Measurements from ENCODE around the gene SPPL3.

Gene SPPL3

DNA sequence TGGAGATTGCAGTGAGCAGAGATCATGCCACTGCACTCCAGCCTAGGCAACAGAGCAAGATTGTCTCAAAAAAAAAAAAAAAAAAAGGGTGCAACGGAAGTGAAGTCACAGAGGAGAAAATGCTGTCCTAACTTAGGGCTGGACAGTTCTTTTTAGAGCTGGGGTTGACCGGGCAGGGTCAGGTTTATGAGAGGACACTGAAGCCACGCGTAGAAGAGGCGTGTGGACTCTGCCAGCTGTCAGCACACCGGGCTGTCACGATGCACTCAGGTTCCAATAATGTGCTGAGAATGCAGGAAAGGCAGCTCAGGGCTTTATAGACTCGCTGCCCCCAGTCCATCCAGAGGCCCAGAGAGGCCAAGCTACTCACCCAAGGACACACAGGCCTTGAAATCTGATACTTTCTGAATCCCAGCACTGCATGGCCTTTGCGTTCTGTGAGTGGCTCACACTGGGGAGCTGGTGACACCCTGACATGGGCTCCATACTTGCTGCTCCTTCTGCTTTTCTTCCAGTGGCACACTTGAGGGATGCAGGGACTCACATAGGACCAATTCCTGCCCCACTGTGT, 28.9 kb upstream of the SPPL3 start:
- no peak for DNase-seq (ENCODE audit: insufficient read length, low spot score)
- no peak for FAIRE-seq
- TF ChIP-seq, protein P1, sequence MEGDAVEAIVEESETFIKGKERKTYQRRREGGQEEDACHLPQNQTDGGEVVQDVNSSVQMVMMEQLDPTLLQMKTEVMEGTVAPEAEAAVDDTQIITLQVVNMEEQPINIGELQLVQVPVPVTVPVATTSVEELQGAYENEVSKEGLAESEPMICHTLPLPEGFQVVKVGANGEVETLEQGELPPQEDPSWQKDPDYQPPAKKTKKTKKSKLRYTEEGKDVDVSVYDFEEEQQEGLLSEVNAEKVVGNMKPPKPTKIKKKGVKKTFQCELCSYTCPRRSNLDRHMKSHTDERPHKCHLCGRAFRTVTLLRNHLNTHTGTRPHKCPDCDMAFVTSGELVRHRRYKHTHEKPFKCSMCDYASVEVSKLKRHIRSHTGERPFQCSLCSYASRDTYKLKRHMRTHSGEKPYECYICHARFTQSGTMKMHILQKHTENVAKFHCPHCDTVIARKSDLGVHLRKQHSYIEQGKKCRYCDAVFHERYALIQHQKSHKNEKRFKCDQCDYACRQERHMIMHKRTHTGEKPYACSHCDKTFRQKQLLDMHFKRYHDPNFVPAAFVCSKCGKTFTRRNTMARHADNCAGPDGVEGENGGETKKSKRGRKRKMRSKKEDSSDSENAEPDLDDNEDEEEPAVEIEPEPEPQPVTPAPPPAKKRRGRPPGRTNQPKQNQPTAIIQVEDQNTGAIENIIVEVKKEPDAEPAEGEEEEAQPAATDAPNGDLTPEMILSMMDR (IDR thresholded peaks at IDR 0.05; ENCODE audit: insufficient read depth, missing control alignments) = no peak

DNA sequence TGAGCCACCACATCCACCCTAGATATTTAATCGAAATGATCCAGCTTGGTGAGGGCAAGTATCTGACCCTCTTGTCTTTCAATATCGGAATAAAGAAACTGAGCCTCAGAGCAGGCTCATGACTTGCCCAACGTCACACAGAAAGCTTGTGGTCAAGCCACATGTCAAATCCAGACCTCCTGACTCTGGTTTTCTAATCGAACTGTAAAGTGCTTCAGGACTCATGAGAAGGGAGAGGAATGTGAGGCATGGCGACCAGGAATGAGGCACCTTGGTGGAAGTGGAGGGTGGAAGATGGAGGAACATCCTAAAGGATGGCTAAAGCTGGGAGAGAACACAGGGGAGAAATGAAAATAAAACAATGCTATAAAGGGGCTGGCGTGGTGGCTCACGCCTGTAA, 27.9 kb upstream of the SPPL3 start:
- DNase-seq (ENCODE audit: insufficient read length, low spot score) = no peak
- no peak for FAIRE-seq
- TF ChIP-seq, protein P1 (IDR thresholded peaks at IDR 0.05; ENCODE audit: insufficient read depth, missing control alignments) = no peak

DNA sequence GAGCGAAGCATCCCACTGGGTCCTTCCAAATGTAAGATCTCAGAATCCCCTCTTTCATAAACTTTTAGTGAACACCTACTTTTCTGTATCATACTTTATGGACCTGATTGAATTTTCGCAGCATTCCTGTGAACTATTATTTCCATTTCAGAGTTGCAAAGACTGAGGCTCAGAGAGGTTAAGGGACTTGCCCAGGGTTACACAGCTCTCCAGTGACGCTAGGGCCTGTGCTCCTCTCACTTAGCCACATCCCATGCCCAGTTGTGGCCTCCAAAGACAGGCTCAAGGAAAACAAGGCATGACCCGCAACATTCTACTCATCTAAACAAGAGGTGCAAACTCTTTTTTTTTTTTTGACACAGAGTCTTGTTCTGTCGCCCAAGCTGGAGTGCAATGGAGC, 25.9 kb upstream of the SPPL3 start:
- DNase-seq (ENCODE audit: insufficient read length, low spot score) (no peak), FAIRE-seq (no peak)
- TF ChIP-seq, protein P1 (IDR thresholded peaks at IDR 0.05; ENCODE audit: insufficient read depth, missing control alignments) = no peak

DNA sequence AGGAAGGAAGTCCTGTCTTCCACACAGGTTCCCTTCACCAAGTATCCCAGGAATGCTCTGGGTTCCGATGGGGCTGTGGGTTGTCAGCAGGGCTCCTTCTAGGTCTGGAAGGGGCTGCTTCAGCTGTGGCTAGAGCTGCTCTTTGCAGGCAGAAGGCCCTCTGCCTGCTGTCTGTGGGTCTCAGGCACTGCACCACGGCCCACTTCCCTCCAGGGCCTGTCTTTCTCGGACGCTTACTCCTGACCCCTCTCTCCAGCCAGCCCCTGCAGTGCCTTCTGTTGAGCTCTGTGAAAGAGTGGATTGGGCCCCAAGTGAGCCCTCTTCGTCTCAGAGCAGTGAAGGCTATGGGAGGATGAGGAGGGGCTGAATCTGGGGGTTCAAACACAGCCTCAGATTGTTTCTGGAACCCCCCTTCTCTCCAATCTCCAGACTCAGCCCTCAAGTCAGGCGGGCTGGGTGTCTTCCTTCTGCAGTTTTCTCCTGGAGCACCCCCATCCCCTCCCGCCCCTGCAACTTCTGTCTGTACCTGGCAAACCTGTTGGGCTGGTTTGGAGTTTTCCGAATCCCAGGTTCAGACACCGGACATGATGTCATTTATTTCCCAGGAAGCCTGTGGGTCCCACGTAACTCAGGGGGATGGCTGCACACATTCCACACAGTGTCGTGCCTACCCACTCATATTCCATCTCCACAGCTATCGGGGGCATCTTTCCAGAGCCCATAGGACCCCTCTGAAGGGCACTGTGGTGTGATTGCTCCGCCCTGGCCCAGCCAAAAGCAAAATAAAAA, 24.9 kb upstream of the SPPL3 start:
- TF ChIP-seq, protein P1 (IDR thresholded peaks at IDR 0.05; ENCODE audit: insufficient read depth, missing control alignments) = no peak
- DNase-seq (ENCODE audit: insufficient read length, low spot score) = no peak
- no peak for FAIRE-seq

DNA sequence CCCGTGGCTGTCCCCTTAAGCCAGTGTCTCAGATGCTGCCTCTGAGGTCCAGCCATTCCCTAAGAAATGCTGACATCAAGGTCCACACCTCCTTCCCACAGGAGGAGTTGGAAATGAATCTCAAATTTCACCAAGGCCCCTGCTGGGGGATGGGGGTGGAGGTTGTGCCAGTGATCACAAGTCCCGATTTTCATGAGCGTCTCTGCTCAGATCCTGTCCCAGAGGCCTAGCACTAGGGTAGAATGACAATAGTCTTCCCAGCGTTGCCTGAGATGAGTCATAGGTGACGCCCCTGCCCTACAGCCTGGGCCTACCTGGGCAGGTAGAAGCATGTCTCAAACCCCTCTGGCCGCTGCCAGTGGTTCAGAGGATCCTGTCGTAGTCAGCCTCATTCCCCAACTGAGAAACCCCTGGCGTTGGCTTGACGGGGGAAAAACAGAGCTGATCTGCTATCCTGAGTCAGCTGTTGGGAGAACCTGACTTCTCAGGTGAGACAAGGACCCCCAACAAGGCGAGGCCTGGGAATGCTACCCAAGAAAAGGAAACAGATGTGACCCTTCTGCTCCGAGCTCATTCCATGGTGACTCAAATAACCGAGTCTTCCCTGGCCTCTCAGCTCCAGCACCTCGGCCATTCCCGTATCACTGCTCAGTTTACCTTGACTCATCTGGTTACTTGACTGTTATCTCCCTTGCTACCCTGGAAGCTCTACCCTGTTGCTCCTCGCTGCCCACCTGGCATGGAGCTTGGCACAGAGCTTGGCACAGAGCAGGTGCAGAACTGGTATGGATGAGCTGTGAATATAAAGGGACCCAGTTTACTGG, 21.8 kb upstream of the SPPL3 start:
- no peak for FAIRE-seq
- no peak for DNase-seq (ENCODE audit: insufficient read length, low spot score)
- TF ChIP-seq, protein P1 (IDR thresholded peaks at IDR 0.05; ENCODE audit: insufficient read depth, missing control alignments) = no peak

DNA sequence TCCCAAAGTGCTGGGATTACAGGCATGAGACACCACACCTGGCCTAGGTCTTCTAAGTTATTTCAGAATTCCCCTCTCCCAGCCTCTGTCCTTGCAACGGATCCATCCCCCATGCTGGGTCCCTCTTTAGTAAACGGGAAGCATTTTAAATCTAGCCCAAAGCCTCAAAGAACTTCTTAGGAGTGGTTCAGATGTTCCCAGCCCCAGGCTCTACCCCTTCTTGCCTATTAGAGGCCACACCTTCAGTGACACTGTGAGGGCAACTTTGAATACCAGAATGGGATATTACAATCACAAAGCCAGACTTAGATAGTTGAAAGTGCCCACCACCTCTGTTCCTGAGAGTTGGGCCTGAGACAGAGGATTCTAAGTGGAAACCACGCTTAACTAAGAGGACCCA, 18.1 kb upstream of the SPPL3 start:
- TF ChIP-seq, protein P1 (IDR thresholded peaks at IDR 0.05; ENCODE audit: insufficient read depth, missing control alignments) = no peak
- FAIRE-seq = no peak
- DNase-seq (ENCODE audit: insufficient read length, low spot score) = no peak
